Keratinocyte (primary cell): ENCODE measurements around the gene FHAD1.

ENCODE experiments used
- EZH2 ChIP-seq: IDR thresholded peaks from one replicate; pipeline ENCODE4 v1.6.1; 2012; ENCODE audit warnings: inconsistent platforms, mild to moderate bottlenecking, low read length, moderate library complexity
- TF ChIP-seq, protein P1 (sequence below), 3 experiments: IDR thresholded peaks in 1 of 3; conservative IDR thresholded peaks in 1 of 3; optimal IDR thresholded peaks in 1 of 3; 2 replicates in 2 of 3; 3 replicates in 1 of 3; pipeline versions ENCODE3 to v1.5.1; 2011; ENCODE audit warnings: low read length in 3 of 3, mild to moderate bottlenecking in 3 of 3, moderate library complexity in 2 of 3, control low read depth in 1 of 3, inconsistent platforms in 1 of 3; ENCODE audit not compliant: insufficient read depth in 2 of 3; ENCODE audit errors: extremely low read depth in 1 of 3

DNA sequence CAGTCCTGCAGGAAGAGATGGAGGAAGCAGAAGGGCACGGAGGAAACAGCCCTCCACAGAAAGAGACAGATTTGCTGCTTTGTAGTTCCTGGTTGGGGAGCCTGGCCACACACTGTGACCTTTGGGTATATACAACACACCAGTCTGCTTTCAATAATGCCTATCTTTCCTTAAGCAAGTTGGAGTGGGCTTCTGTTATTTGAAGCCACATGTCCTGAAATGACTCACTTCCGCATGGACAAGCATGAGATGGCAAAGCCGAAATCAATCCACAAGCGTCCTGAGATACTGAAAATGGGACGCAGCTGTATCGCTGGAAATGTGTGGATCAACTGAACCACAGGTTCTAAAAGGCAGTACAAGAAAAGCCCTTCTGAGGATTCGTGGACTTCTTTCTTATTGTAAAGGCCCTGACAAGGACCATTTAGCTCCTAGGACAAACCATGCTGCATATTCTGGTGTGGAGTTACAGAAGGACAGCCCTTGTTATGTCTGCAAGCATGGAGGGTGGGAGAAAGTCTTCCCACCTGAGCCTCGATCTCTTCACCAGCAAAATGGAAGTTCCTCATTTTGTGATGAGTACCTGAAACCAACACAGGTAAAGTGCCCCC, 22.7 kb upstream of the FHAD1 start:
- TF ChIP-seq, protein P1, sequence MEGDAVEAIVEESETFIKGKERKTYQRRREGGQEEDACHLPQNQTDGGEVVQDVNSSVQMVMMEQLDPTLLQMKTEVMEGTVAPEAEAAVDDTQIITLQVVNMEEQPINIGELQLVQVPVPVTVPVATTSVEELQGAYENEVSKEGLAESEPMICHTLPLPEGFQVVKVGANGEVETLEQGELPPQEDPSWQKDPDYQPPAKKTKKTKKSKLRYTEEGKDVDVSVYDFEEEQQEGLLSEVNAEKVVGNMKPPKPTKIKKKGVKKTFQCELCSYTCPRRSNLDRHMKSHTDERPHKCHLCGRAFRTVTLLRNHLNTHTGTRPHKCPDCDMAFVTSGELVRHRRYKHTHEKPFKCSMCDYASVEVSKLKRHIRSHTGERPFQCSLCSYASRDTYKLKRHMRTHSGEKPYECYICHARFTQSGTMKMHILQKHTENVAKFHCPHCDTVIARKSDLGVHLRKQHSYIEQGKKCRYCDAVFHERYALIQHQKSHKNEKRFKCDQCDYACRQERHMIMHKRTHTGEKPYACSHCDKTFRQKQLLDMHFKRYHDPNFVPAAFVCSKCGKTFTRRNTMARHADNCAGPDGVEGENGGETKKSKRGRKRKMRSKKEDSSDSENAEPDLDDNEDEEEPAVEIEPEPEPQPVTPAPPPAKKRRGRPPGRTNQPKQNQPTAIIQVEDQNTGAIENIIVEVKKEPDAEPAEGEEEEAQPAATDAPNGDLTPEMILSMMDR (optimal IDR thresholded peaks at IDR 0.05 in 1 of 3, IDR thresholded peaks at IDR 0.05 in 1 of 3, conservative IDR thresholded peaks at IDR 0.05 in 1 of 3; ENCODE audit: extremely low read depth in 1 of 3, insufficient read depth in 2 of 3, low read length in 3 of 3) = no peak
- no peak for TF ChIP-seq EZH2
